Prostate gland (tissue), 2 donors: Measurements from ENCODE around the gene RRAD.

ENCODE experiments used
- POLR2A ChIP-seq: fragments of 450-650 bp; IDR thresholded peaks from one replicate; pipeline ENCODE4 v1.6.1; 2016; ENCODE audit warnings: antibody characterized with exemption, mild to moderate bottlenecking
- POLR2AphosphoS5 ChIP-seq: sonication (generic); formaldehyde crosslinking; IDR thresholded peaks from one replicate; pipeline ENCODE4 v1.6.1; 2017; ENCODE audit warnings: antibody characterized with exemption
- TF ChIP-seq, protein P1 (sequence below), 4 experiments: fragments of 200-600 bp in 2 of 4; fragments of 450-650 bp in 2 of 4; sonication (generic) in 2 of 4; IDR thresholded peaks; 1 replicate in 3 of 4; 2 replicates in 1 of 4; pipeline ENCODE4 v1.5.1; 2016 to 2019; ENCODE audit warnings: antibody characterized with exemption in 4 of 4, mild to moderate bottlenecking in 2 of 4, moderate library complexity in 2 of 4

DNA sequence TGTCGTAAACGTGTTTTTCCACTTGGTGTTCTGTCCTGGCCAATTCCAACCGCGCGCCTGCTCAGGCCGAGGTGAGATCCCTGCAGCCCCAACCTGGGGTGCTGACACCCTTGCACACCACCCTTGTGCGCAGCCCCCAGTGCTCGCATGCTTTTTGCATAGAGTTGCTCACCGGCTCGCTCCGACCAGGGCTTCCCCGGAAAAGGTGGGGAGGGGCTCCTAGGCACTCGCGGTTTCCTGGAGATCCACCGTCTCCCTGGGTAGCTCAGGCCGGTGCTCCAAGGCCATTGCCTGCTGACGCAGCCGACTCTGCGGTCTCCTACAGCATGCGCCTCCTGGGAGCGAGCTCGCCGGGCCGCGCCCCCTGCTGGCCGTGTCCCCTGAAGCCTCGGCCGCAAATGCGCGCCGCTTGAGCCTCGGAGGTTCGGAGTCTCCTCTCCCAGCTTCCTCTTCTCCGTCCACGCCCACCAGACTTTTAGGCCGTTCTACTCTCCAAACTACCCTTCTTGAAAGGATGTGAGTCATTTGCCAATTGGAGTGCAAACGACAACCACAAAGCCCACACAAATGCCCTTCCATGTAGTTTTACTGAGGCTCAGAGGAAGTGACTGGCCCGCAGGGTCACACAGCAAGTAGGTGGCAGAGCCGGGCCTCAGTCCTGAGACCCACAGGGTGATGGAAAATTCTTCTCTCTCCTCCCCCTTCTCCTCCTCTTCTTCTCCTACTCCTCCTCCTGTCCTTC lies 52.2 kb downstream of the RRAD start:
- TF ChIP-seq, protein P1, sequence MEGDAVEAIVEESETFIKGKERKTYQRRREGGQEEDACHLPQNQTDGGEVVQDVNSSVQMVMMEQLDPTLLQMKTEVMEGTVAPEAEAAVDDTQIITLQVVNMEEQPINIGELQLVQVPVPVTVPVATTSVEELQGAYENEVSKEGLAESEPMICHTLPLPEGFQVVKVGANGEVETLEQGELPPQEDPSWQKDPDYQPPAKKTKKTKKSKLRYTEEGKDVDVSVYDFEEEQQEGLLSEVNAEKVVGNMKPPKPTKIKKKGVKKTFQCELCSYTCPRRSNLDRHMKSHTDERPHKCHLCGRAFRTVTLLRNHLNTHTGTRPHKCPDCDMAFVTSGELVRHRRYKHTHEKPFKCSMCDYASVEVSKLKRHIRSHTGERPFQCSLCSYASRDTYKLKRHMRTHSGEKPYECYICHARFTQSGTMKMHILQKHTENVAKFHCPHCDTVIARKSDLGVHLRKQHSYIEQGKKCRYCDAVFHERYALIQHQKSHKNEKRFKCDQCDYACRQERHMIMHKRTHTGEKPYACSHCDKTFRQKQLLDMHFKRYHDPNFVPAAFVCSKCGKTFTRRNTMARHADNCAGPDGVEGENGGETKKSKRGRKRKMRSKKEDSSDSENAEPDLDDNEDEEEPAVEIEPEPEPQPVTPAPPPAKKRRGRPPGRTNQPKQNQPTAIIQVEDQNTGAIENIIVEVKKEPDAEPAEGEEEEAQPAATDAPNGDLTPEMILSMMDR (IDR thresholded peaks at IDR 0.05): peak; percentile 82 to 93 (median 87)
- TF ChIP-seq POLR2A: no peak
- peak; percentile 64 for TF ChIP-seq POLR2AphosphoS5
